ENCODE data around the gene OR4K5. TPM values are rescaled to one million over a fixed set of nuclear protein-coding genes. Genes with fewer than 3 reads are reported as not detected.

Gene OR4K5, protein sequence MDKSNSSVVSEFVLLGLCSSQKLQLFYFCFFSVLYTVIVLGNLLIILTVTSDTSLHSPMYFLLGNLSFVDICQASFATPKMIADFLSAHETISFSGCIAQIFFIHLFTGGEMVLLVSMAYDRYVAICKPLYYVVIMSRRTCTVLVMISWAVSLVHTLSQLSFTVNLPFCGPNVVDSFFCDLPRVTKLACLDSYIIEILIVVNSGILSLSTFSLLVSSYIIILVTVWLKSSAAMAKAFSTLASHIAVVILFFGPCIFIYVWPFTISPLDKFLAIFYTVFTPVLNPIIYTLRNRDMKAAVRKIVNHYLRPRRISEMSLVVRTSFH
- total RNA-seq = not detected
- long read RNA-seq = 0 reads

DNA sequence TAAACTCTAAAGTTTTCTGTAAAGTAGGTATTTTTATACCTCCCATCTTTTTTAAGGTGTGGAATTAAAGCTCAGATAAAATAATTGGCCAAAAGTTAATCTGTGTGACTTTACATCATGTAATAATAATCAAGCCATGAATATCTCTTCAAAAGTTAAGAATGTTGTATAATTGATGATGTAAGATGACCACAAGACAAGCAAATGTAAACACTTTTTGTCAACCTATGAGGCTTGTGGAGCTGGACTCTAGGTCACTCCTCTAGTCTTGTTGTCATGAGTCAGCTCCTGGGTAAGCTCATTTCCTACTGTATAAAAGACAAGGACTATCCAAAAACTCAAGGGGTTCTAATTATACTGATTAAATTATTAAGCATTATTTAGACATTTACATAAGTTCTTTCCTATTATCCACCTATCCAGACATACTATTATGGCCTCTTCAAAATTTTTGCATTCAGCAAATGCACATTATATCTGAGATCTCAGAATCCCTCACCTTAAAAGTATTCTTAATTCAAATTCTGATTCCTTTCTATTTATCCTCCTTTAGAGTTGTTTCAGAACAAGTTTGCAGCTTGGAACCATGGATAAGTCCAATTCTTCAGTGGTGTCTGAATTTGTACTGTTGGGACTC, at the start of gene OR4K5:
Gene OR4K5, plus strand, starts transcription at position 587 of the 637 bp plus-strand sequence. Its CDS starts 0 bp downstream, at position 587.
- H3K27me3 ChIP-seq (ENCODE audit: low read depth) = no peaks in the 10 kb centered on the region
- TF ChIP-seq, protein P1, sequence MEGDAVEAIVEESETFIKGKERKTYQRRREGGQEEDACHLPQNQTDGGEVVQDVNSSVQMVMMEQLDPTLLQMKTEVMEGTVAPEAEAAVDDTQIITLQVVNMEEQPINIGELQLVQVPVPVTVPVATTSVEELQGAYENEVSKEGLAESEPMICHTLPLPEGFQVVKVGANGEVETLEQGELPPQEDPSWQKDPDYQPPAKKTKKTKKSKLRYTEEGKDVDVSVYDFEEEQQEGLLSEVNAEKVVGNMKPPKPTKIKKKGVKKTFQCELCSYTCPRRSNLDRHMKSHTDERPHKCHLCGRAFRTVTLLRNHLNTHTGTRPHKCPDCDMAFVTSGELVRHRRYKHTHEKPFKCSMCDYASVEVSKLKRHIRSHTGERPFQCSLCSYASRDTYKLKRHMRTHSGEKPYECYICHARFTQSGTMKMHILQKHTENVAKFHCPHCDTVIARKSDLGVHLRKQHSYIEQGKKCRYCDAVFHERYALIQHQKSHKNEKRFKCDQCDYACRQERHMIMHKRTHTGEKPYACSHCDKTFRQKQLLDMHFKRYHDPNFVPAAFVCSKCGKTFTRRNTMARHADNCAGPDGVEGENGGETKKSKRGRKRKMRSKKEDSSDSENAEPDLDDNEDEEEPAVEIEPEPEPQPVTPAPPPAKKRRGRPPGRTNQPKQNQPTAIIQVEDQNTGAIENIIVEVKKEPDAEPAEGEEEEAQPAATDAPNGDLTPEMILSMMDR (IDR thresholded peaks at IDR 0.05; ENCODE audit: borderline replicate concordance) = no peak
- H3K4me3 ChIP-seq = no peak within 1 kb of the TSS
- peaks cover 2% of the 10 kb centered on the region for H3K9me3 ChIP-seq (replicated peaks)
- DNase-seq = no peak
- intact Hi-C loops (cut with micrococcal nuclease) = no loop called here
- no peaks in the 10 kb centered on the region for H3K36me3 ChIP-seq
- H3K27ac ChIP-seq (replicated peaks) = no peak within 1 kb of the TSS
- H3K4me1 ChIP-seq = no peaks in the 10 kb centered on the region

DNA sequence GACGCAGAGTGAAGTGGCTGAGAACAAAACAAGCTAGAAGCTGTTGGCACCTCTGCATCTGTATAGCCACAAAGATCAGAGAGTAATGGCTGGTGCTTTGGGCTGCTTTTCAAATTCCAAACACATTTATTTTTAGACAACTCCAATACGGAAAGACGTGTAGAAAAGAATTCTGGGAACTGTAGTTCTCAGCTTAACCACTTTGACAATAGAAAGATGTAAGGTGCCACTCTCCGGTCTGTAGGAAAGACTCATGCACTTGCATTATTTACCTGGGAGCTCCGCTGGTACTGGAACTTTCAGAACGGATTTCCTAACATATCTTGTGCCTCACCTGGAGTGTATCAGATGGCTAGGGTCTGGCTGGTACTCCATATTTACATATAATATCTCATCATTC, 47.2 kb upstream of the OR4K5 start:
- H3K4me1 ChIP-seq = no peaks in the 10 kb centered on the region
- TF ChIP-seq, protein P1 (IDR thresholded peaks at IDR 0.05; ENCODE audit: borderline replicate concordance) = no peak
- no peak overlapping the region for H3K4me3 ChIP-seq
- H3K36me3 ChIP-seq = no peaks in the 10 kb centered on the region
- no peak for DNase-seq
- H3K27me3 ChIP-seq (ENCODE audit: low read depth) = no peaks in the 10 kb centered on the region
- intact Hi-C loops (cut with micrococcal nuclease) = no loop called here
- H3K9me3 ChIP-seq (replicated peaks) = peaks cover 8% of the 10 kb centered on the region
- H3K27ac ChIP-seq (replicated peaks) = no peak overlapping the region

DNA sequence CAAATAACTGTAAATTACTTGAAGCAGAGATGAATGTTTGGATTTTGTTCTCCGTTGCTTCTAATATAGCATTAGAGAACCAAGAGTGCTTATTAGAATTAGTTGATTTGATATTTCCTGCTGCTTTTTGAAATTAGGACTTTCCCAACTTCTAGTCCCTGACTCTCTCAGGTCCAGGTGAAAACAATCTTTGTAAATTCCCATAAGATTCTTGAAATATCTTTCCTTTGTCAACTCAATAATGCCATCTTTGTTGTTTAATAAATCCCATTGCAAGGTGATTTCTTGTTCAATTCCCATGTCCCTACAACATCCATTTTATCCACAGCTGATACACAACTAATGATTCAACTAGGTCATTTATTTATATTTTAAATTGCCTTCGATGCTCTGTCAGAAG, 45.6 kb upstream of the OR4K5 start, which contains the start of gene OR4K2:
Gene OR4K2, plus strand, starts transcription at position 301 of the 400 bp plus-strand sequence. CDS start 1,126 bp downstream, outside the sequence.
- Histone ChIP-seq H3K27ac (replicated peaks) (no peak within 1 kb of the TSS), H3K36me3 (no peaks in the 10 kb centered on the region), H3K4me3 (no peak within 1 kb of the TSS), H3K4me1 (no peaks in the 10 kb centered on the region), H3K9me3 (replicated peaks) (peaks cover 8% of the 10 kb centered on the region), H3K27me3 (ENCODE audit: low read depth) (no peaks in the 10 kb centered on the region)
- TF ChIP-seq, protein P1 (IDR thresholded peaks at IDR 0.05; ENCODE audit: borderline replicate concordance) = no peak
- intact Hi-C loops (cut with micrococcal nuclease) = no loop called here
- DNase-seq = no peak

DNA sequence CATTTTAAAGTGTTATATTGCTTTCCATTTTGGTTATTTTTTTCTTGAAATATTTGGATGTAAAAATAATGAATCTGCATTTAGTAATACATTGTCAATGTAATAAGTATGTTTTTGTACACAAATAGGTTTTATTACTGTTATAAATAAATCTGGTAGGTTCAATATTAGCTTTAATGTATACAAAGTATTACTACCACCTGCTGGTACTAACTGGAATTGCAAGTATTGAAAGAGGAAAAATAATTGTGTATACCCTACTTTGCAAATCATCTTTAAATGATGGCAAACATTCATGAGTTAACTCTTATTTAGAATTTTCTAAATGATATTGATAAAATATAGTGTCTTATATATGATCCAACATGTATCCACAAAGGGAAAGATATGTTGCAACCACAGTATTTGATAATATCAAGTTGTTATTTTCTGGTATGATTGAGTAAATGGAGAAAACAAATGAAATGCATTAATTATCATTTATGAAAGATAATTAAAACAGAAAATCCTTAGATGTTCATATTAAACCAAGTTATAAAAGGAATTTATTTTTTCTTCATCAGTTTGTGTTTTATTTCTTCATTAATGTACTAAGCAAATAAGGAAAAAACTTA, 42.3 kb upstream of the OR4K5 start:
- DNase-seq = no peak
- Histone ChIP-seq H3K27me3 (ENCODE audit: low read depth) (no peaks in the 10 kb centered on the region), H3K27ac (replicated peaks) (no peak overlapping the region), H3K36me3 (no peaks in the 10 kb centered on the region), H3K4me1 (no peaks in the 10 kb centered on the region), H3K9me3 (replicated peaks) (peaks cover 8% of the 10 kb centered on the region), H3K4me3 (no peak overlapping the region)
- TF ChIP-seq, protein P1 (IDR thresholded peaks at IDR 0.05; ENCODE audit: borderline replicate concordance) = peak; percentile 47
- intact Hi-C loops (cut with micrococcal nuclease) = no loop called here

DNA sequence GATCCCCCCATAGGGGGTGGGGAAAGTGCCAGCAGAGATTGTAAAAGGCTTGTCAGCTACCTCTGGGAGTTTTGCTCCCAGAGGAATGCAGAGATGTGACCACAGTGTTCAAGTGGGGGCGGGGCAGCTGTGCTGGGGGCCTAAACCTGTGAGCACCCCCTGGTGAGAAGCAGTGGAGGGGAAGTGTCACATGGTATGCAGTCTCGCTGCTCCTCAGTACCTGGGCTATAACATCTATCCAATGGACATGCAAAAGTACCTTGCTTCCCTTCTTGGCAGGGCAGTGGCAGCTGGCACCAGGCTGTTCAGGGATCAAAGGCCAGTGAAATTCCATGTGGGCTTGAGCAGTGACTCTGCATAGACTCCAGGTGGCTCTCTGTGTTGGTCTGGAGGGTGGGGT, 25.1 kb upstream of the OR4K5 start:
- Histone ChIP-seq H3K9me3 (replicated peaks) (peaks cover 89% of the 10 kb centered on the region), H3K4me1 (no peaks in the 10 kb centered on the region), H3K36me3 (no peaks in the 10 kb centered on the region), H3K4me3 (no peak overlapping the region), H3K27me3 (ENCODE audit: low read depth) (no peaks in the 10 kb centered on the region), H3K27ac (replicated peaks) (no peak overlapping the region)
- TF ChIP-seq, protein P1 (IDR thresholded peaks at IDR 0.05; ENCODE audit: borderline replicate concordance) = no peak
- intact Hi-C loops (cut with micrococcal nuclease) = no loop called here
- DNase-seq = no peak

Measured in left ventricle myocardium inferior (tissue), 1 donor.